Inflammatory macrophage treated with lipopolysaccharide for 4 hours (primary cell): Measurements from ENCODE around the gene ARL5B.
"Not testable (repeated sequence)": the region's sequence is repeated elsewhere in the genome, so short reads cannot be mapped to it uniquely, and the experiment has no call there.

Experiments
- DNase-seq: peaks from one replicate; pipeline ENCODE4 v3.0.0-alpha.2; 2020

The ARL5B gene, protein sequence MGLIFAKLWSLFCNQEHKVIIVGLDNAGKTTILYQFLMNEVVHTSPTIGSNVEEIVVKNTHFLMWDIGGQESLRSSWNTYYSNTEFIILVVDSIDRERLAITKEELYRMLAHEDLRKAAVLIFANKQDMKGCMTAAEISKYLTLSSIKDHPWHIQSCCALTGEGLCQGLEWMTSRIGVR

DNA sequence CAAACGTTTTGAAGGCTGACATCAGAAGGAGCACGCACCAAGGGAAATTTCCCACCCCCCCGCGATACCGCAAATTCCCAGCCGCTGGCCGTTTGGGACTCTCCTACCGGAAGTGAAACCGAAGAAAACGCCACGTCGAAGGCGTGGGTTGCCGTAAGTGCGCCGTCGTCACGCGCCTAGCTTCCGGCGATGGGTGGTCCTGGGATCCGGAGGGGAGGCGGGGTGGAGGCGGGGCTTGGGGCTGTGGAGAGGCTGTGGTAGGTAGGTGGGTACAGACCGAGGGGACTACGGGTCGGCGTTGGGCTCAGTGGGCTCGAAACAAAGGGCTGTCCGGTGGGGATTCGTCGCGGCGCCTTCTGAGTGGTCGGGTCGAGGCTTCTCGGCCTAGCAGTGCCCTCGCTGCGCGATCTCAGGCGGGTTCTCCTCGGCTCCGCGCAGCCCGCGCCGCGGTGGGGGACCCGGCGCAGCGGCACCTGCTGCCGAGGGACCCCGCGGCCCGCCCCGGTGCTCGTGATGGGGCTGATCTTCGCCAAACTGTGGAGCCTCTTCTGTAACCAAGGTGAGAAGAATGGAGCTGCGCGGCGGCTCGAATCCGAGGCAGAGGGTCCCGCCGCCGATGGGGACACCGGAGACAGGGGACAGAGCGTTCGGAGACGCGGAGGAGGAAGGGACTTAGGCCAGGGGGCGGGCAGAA, at the start of gene ARL5B:
Gene ARL5B, plus strand, starts transcription at position 307 of the 694 bp plus-strand sequence. Its CDS starts 207 bp downstream, at position 514.
- DNase-seq, result peak; percentile 100

DNA sequence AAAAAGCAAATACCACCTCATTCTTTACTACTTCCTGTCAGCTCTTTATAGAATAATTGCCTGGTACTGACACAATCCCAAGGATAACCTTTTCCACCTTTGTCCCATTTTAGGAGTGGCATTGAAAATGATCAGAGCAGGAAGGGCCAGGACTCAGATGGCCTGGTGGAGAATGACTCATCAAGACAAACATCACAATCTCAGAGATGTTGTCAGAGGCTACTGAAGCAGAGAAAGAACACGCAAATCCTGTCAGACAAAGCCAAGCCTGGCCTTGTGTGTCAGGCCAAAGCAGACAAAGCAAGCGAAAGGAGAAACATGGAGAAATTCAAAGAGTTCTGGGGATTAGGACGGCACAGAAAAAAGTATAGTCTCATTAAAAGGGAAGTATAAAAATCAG, 48.7 kb upstream of the ARL5B start:
- DNase-seq, result peak; percentile 16

DNA sequence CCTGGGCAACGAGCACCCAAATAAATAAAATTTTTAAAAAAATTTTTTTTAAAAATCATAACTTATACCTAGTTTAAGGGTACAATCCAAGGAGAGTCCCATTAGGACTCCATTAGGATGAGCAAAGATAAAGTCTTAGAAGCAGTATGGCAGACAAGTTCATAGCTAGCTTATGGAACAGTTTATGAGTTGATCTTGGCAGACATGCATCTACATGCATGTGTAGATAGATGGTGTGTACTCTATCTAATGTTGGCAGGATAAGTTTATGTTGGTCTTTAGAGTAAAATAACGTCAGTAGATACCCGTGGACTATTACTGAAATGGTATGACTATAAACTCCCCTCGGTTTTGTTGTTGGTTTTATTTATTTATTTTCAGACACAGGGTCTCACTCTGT, 48.1 kb upstream of the ARL5B start:
- no peak for DNase-seq

DNA sequence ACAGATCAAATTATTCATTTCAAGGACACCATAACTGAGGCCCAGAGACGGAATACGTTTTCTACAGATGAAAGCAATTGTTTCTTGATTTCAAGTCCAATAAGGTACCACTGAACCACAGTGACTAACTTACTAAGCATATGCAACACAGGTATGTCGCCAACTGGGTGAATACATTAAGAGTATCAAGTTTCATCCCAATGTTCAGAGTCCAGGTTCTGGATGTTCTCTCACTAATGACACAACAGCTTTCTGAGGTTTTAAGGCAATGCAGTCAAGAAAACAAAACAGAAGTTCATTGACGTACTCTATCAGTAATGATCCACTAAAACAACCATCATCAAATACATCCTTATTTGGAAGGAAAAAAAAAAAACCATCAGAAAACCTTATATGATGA, 43.6 kb upstream of the ARL5B start:
- DNase-seq, result no peak

DNA sequence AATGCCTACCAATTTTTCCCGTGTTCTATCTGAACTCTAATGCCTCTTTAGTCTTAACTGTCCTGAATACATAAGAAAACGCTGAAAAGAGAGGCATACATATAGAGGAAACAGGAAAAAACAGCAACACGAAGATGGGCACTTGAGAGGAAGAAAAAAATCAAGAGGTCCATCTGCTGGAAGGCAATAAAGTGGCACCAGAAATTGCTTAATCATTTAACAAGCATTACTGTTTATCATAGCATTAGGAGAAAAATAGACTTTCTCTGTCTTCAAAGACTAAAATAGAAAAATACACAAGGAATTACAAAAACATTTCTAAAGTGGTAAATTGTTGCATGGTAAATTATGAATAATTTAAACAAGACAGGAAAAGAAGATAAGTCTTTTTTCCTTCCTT, 42.9 kb upstream of the ARL5B start:
- DNase-seq, result no peak

DNA sequence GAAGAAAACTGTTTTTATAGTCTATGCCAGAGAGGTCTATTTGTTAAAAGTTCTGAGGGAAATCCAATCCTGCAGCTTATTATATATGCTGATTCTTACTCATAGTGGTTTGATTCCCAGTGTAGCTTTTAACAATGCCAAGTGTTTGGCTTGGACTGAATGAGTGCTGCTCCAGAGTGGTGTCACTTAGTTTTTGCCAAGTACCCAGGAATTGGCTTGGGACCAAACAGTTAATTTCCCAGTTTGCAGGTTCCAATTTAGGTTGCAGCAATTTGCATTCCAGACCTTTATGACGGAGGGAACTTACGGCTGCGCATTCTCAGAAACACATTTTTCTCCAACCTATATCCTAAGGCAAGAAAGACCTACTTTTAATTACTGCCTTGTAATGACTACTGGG, 40.2 kb upstream of the ARL5B start:
- DNase-seq, result no peak

DNA sequence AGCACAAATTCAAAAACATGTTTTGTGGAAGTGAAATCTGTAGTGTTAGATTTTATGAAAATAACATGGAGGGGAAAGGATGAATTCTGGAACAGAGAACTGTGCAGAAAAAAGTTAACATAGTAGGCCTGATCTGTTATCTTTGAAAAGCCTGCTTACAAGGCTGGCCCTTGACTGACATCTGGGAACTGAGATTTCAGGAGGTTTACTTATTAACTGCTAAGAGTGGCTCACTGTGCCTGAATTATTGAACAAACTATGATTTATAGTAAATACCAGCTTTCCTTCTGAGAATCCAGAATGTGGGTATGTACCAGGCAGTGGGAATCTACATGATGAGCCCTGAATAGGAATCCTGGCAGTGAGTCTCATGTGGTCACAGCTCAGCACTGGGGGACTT, 38.4 kb upstream of the ARL5B start:
- DNase-seq, result no peak

DNA sequence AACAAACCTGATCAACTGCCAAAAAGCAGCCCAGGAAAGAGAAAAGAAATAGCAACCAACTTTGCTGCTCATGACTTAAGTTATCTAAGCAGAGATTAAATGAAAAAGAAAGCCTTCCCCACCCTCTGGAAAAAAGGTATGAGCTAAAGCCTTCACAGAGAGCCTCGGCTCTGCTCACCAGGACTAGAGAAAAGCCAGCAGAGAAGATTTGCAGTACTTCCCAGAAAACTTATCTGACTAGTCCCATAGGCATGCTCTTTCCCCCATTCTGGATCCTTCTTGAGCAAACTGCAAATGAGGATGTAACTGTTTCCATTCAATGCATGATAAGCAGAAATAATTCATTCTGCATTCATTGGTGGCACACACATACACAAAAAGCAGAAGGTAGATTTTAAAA, 35.6 kb upstream of the ARL5B start:
- DNase-seq, result not testable (repeated sequence)

DNA sequence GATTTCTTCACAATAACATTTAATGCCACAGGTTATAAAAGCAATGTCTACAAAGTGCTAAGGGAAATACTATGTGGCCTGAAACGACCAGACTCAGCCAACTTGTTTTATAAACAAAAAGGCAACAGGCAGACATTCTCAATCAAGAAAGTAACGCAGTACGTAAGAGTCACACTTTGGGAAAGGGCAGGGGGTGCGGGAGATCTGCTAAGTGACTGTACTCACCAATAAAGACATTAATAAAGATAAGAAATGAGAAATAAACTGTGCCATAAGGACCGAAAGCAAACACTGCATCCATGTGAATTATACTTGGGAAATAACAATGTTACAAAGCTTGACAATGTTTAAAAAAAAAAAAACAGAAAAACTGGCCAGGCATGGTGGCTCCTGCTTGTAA, 33.3 kb upstream of the ARL5B start:
- no peak for DNase-seq

DNA sequence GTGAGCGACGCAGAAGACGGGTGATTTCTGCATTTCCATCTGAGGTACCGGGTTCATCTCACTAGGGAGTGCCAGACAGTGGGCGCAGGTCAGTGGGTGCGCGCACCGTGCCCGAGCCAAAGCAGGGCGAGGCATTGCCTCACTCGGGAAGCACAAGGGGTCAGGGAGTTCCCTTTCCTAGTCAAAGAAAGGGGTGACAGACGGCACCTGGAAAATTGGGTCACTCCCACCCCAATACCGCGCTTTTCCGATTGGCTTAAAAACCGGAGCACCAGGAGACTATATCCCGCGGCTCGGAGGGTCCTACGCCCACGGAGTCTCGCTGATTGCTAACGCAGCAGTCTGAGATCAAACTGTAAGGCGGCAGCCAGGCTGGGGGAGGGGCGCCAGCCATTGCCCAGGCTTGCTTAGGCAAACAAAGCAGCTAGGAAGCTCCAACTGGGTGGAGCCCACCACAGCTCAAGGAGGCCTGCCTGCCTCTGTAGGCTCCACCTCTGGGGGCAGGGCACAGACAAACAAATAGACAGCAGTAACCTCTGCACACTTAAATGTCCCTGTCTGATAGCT, 31.7 kb upstream of the ARL5B start:
- peak; percentile 49 for DNase-seq

DNA sequence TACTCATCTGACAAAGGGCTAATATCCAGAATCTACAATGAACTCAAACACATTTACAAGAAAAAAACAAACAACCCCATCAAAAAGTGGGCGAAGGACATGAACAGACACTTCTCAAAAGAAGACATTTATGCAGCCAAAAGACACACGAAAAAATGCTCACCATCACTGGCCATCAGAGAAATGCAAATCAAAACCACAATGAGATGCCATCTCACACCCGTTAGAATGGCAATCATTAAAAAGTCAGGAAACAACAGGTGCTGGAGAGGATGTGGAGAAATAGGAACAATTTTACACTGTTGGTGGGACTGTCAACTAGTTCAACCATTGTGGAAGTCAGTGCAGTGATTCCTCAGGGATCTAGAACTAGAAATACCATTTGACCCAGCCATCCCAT, 26.7 kb upstream of the ARL5B start:
- DNase-seq, result not testable (repeated sequence)

DNA sequence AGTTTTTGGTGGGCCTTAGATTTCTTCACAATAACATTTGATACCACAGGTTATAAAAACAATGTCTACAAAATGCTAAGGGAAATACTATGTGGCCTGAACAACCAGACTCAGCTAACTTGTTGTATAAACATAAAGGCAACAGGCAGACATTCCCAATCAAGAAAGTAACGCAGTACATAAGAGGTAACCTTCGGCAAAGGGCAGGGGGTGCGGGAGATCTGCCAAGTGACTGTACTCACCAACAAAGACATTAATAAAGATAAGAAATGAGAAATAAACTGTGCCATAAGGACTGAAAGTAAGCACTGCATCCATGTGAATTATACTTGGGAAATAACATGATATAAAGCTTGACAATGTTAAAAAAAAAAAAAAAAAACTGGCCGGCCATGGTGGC, 23.2 kb upstream of the ARL5B start:
- DNase-seq, result no peak

DNA sequence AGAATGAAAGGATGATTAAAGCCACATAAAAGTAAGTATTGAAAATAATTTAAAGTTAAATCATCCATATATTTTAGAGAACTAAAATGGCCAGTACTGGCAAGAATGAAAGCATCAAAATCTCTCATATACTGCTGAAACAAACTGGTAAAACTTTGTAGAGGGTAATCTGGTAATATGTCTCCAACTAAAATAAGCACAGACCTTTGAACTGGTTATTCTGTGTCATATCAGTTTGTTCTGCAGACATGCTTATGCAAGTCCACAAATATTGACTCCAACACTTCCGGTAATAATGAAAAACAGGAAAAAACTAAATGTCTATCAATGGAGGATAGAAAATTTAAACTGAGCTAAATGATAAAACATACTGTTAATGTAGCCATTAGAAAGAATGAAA, 21.8 kb upstream of the ARL5B start:
- not testable (repeated sequence) for DNase-seq

DNA sequence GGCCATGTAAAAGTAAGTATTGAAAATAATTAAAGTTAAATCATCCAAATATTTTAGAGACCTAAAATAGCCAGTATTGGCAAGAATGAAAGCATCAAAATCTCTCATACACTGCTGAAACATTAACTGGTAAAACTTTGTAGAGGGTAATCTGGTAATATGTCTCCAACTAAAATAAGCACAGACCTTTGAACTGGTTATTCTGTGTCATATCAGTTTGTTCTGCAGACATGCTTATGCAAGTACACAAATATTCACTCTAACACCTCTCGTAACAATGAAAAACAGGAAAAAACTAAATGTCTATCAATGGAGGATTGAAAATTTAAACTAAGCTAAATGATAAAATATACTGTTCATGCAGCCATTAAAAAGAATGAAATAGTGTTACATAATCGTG, 19.5 kb upstream of the ARL5B start:
- not testable (repeated sequence) for DNase-seq

DNA sequence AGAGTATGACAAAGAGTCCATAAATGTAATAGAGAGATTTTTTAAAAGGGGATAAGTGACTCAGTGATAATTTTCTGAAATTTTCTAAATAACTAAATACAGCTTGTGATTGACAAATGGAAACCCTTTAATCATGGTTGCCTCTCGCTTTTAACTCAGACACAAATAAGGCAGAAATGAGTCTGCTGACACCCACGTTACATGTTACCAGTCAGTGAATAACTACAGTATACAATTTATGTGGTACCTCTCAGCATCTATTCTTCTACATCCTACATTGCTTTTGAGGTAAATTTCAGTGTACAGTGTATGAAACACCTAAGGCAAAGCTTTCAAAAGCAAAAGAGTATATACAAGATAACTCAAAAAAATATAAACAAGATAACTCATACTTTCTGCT, 12.1 kb upstream of the ARL5B start:
- no peak for DNase-seq

DNA sequence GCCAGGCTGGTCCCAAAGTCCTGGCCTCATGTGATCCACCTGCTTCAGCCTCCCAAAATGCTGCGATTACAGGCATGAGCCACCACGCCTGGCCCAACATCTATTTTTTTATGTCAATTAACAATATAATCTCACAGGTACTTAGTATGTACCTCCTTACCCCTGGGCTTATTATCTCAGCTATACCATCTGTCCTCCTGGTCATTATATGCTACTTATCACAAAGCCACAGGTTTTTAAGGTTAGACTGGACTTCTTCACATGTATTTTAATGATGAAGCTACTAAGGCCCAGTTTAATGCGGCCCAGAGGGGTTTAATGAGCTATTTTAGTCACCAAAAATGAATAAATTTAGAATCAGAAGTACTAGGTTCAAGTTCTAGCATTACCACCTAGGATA, 11.3 kb upstream of the ARL5B start:
- DNase-seq, result no peak

DNA sequence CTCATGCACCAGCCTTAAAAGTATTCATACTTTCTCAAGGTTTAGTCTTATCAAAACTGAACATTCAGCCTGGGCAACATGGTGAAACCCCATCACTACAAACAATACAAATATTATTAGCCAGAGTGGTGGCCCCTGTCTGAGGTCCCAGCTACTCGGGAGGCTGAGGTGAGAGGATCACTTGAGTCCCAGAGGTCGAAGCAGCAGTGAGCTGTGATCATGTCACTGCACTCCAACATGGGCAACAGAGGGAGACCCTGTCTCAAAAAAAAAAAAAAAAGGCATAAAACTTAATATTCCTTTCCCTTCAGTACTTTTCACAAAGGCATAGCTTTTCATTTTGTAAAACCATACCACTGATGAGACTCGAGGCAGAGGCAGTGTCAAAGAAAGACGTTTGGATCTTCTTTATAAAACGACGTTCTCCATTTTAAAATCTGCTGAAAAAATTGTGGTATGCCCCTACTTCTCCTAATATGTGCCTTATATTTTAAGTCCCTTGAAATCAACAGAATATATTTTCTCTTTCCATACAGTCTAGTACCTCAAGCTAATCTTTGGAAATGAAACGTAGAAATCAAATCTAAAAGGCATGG, 9.8 kb upstream of the ARL5B start:
- no peak for DNase-seq

DNA sequence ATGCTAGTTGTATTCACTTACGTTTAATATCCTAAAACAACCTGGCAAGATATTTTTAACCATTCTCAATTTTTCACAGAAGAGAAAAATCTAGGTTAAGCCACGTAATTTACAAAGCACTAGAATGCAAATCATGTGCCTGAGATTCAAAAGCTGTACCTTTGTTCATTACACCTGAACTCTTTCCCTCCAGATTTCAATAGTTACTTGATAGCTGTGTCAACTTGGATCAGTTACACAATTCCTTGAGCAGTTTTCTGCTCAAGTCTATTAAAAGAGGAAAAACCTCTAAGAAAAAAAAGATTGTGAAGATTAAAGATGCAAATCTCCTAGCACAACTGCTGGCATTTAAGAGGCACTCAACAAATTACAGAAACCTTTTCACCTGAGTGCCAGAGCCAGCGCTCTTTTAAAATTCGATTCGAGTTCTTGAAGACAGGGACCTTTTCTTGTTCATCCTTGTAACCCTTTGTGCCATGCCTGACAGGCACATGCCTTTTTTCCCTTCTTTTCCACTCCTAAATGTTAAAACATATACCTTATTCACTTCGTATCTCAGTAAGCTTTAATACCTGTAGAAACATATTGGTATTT, 8.7 kb upstream of the ARL5B start:
- DNase-seq, result no peak

DNA sequence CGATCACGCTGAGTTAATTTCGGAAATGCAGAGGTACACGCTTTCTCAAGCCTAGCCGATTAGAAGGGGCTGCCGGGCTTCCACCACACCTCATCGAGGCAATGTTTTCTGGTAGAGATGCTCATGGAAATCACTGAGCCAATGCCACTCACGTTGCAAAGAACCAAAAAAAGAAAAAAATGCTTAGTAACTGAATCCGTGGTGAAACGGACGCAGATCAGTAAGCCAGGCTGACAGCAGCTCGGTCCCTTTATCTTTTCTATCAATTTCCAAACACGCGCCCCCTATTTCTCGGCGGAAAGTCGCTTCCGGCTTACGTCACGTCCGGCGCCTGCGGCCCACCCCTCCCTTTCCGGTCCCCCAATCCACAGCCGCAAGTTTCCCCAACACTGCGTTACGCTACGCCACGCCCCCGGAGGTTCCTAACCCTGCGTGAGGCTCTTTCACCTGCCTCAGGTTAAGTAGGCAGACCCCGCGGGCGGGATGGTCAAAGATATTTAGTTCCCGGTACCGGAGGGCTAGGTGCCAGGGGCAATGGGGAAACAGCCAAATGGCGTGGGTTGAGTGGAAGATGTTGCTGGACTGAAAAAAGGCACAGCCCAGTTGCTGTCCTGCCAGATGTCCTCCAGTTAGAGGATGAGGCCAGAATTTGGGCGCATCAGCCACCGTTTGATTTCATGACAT, 7.8 kb upstream of the ARL5B start, which contains the start of gene NSUN6:
Gene NSUN6, minus strand, starts transcription at position 264 of the 684 bp plus-strand sequence. CDS start 384 bp downstream, outside the sequence.
- peak; percentile 89 for DNase-seq

DNA sequence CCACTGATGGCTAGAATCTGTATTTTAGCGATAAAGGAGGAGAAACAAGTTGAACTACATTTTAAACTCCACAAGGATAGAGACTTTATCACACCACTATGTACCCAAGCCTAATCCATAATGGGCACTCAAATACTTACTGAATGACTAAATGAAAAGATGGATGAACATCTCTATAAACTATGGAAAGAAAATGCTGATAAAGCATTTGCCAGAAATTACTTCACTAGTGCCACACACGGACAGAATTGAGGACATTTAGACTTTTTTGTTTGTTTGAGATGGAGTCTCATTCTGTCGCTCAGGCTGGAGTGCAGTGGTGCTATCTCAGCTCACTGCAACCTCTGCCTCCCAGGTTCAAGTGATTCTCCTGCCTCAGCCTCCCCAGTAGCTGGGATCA, 6.1 kb upstream of the ARL5B start:
- no peak for DNase-seq

DNA sequence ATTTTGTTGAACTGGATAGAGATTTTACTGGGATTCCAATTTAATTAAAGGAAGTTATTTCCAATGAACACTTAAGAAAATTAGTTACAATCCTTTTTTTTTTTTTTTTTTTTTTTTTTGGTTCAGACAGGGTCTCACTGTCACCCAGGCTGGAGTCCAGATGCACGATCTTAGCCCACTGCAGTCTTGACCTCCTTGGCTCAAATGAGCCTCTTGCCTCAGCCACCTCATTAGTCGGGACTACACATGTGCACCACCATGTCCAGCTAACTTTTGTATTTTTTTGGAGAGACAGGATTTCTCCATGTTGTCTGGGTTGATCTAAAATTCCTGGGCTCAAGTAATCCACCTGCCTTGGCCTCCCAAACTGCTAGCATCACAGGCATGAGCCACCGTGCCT, 2.5 kb upstream of the ARL5B start:
- no peak for DNase-seq

DNA sequence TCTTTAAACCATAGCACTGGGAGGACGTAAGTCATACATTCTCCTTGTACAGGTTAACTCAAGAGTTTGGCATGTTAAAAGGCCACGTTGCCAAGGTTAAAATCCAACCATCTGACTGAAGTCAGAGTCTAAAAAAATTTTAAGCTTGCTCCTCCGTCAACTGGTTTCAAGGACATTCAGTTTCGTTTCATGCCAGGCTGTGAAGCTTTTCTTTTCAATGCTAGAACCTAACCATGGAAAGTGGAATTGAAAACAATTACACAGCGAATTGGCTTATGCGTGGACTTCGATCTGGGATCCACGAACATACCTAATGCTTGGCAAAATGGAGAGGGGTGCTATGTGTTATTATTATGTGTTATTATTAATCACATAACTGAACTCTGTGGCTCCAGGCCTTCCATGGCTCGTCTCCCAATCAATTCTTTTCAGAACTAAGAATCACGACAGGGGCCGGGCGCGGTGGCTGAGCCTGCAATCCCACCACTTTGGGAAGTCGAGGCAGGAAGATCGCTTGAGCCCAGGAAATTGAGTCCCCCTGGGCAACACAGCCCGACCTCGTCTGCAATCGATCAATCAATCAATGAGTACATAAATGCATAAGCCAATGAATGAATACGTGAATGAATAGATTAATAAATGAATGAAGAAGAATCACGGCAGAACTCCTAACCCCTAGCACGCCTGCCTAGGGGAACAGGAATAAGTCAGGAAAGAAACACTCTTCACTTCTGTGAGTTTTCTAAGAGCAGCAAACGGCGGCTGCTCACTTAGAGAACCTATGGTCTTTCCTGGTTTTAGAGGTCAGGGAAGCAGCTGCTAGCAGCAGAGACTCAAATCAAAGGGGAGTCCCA, 733 bp upstream of the ARL5B start:
- peak; percentile 87 for DNase-seq
